ENCODE measurements around the gene ARG2.

- TF ChIP-seq ZFP3 (CRISPR knock-in tag; IDR thresholded peaks at IDR 0.05), result no peak
- no peak for TF ChIP-seq CSDC2 (CRISPR knock-in tag; IDR thresholded peaks at IDR 0.05)
- TF ChIP-seq ZNF565 (CRISPR knock-in tag; conservative IDR thresholded peaks at IDR 0.05; ENCODE audit: low read depth), result no peak
- TF ChIP-seq GLIS3 (CRISPR knock-in tag; IDR thresholded peaks at IDR 0.05), result no peak
- TF ChIP-seq PPARA (CRISPR knock-in tag; IDR thresholded peaks at IDR 0.05; ENCODE audit: borderline replicate concordance), result no peak
- TF ChIP-seq ESRRG (CRISPR knock-in tag; IDR thresholded peaks at IDR 0.05), result no peak
- TF ChIP-seq RARB (CRISPR knock-in tag; IDR thresholded peaks at IDR 0.05), result no peak
- TF ChIP-seq BACH2 (CRISPR knock-in tag; IDR thresholded peaks at IDR 0.05; ENCODE audit: borderline replicate concordance), result no peak
- TF ChIP-seq ZNF70 (CRISPR knock-in tag; IDR thresholded peaks at IDR 0.05), result no peak
These were observed 47.2 kb downstream of the ARG2 start for GRCh38 chr14:67666750-67667449.
